ENCODE measurements around the gene TGM3. TPM values are rescaled to one million over a fixed set of nuclear protein-coding genes. Genes with fewer than 3 reads are reported as not detected.

TGM3 gene
- total RNA-seq, 1 experiment from 2014 or later = not detected

GRCh38 chr20:2299301-2299700 is 3.5 kb downstream of the TGM3 start:
- no peak overlapping the region for H3K27ac ChIP-seq (ENCODE audit: low read depth, low read length)
- ATAC-seq = no peak
- TF ChIP-seq ZFX (IDR thresholded peaks at IDR 0.05) (no peak), ZNF274 (IDR thresholded peaks at IDR 0.05; ENCODE audit: low read depth, low read length) (no peak), ELF1 (IDR thresholded peaks at IDR 0.05; ENCODE audit: borderline replicate concordance, low read depth) (no peak), EGR1 (IDR thresholded peaks at IDR 0.05; ENCODE audit: low read depth) (no peak), CEBPB (IDR thresholded peaks at IDR 0.05; ENCODE audit: low read depth) (no peak), ATF3 (IDR thresholded peaks at IDR 0.05) (no peak), REST (IDR thresholded peaks at IDR 0.05; ENCODE audit: low read depth) (no peak), EZH2 (IDR thresholded peaks at IDR 0.05) (no peak), CTCF (IDR thresholded peaks at IDR 0.05 in 2 of 3, conservative IDR thresholded peaks at IDR 0.05 in 1 of 3; ENCODE audit: borderline replicate concordance in 1 of 3, insufficient read depth in 1 of 3, low read depth in 2 of 3, low read length in 2 of 3) (no peak), EZH2phosphoT487 (IDR thresholded peaks at IDR 0.05; ENCODE audit: borderline replicate concordance) (no peak), CBX3 (IDR thresholded peaks at IDR 0.05; ENCODE audit: low read depth) (no peak), POLR2AphosphoS5 (IDR thresholded peaks at IDR 0.05; ENCODE audit: low read depth, low read length) (no peak), YY1 (IDR thresholded peaks at IDR 0.05; ENCODE audit: extremely low read depth, insufficient replicate concordance, low read depth, low read length) (no peak), POLR2A (IDR thresholded peaks at IDR 0.05; ENCODE audit: borderline replicate concordance, extremely low read depth, insufficient read depth, insufficient read length) (no peak), TCF7L2 (IDR thresholded peaks at IDR 0.05; ENCODE audit: borderline replicate concordance, extremely low read depth, insufficient read depth, insufficient read length) (no peak), SP1 (IDR thresholded peaks at IDR 0.05; ENCODE audit: low read depth) (no peak)
- TF ChIP-seq, protein P1, sequence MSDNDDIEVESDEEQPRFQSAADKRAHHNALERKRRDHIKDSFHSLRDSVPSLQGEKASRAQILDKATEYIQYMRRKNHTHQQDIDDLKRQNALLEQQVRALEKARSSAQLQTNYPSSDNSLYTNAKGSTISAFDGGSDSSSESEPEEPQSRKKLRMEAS (IDR thresholded peaks at IDR 0.05) = no peak
- H3K9me3 ChIP-seq (ENCODE audit: control insufficient read depth in 1 of 2, insufficient read depth in 1 of 2, low read depth in 1 of 2, low read length in 2 of 2) = no peaks in the 10 kb centered on the region
- no peak overlapping the region for H2AFZ ChIP-seq (ENCODE audit: low read depth, low read length, poor library complexity, severe bottlenecking)
- intact Hi-C loops (cut with micrococcal nuclease) = no loop called here
- H3K9me2 ChIP-seq (ENCODE audit: insufficient read depth) = no peaks in the 10 kb centered on the region
- H3K9ac ChIP-seq (ENCODE audit: low read length) = no peak overlapping the region
- POLR2A ChIA-PET = interaction anchor here (0.6 kb wide), 1 partner anchor 232 kb away, joined by 4 read pairs; no protein-coding TSS in a partner anchor
- H3K4me3 ChIP-seq (replicated peaks in 1 of 2; ENCODE audit: low read depth in 1 of 2, low read length in 2 of 2) = no peak overlapping the region
- H3K27me3 ChIP-seq (ENCODE audit: insufficient read depth, low read length) = no peaks in the 10 kb centered on the region
- no peak for DNase-seq (ENCODE audit: low read depth, low spot score)
- no peak overlapping the region for H3K4me2 ChIP-seq (ENCODE audit: low read length)
- H4K20me1 ChIP-seq (ENCODE audit: insufficient read depth) = no peaks in the 10 kb centered on the region
- CTCF ChIA-PET = no interaction called here
- BruUV-seq (replicated peaks) = no TSS peak
- H3K4me1 ChIP-seq (ENCODE audit: control insufficient read depth in 1 of 2, insufficient read depth in 2 of 2, low read length in 2 of 2) = peaks cover 0 to 3% of the 10 kb centered on the region in 2 experiments; a peak in 1 of 4 replicates
- RAD21 ChIA-PET (ENCODE audit: low non-redundant PET in 1 of 2, low total read pairs in 2 of 2, uncharacterized antibody in 2 of 2, unreplicated experiment in 2 of 2) = no interaction called here
- H3K79me2 ChIP-seq (ENCODE audit: insufficient read depth, low read length) = no peaks in the 10 kb centered on the region
- no peaks in the 10 kb centered on the region for H3K36me3 ChIP-seq (ENCODE audit: control insufficient read depth in 1 of 2, insufficient read depth in 2 of 2, low read length in 2 of 2)

Measured in HCT116 (cell line).